NCI-H748 (cell line): ENCODE measurements around the gene RASSF5.
A peak's percentile ranks its signal among the peaks of the same experiment; 100 is the strongest.

Experiments used
- DNase-seq: peaks from one replicate; lab custom pipeline; 2025; ENCODE audit not compliant: unreplicated experiment; lab: John Stamatoyannopoulos, UW

RASSF5 gene

GRCh38 chr1:206496131-206496793 lies 11.1 kb upstream of the RASSF5 start:
- peak; percentile 6 for DNase-seq

- no peak for DNase-seq
Observed at GRCh38 chr1:206497363-206497762, 10.0 kb upstream of the RASSF5 start.

GRCh38 chr1:206497774-206498173 lies 9.6 kb upstream of the RASSF5 start:
- DNase-seq: no peak

- no peak for DNase-seq
Observed at GRCh38 chr1:206498685-206499084, 8.6 kb upstream of the RASSF5 start.

GRCh38 chr1:206500046-206500445 lies 7.3 kb upstream of the RASSF5 start:
- DNase-seq: no peak

GRCh38 chr1:206501881-206502280 lies 5.5 kb upstream of the RASSF5 start:
- DNase-seq: no peak

GRCh38 chr1:206502403-206502802 lies 4.9 kb upstream of the RASSF5 start:
- no peak for DNase-seq

GRCh38 chr1:206502812-206503211 lies 4.5 kb upstream of the RASSF5 start:
- DNase-seq: no peak

- no peak for DNase-seq
Observed at GRCh38 chr1:206503591-206504362, 3.6 kb upstream of the RASSF5 start.

- DNase-seq: no peak
Observed at GRCh38 chr1:206504363-206504713, 3.0 kb upstream of the RASSF5 start.

GRCh38 chr1:206505702-206506355 lies 1.5 kb upstream of the RASSF5 start:
- DNase-seq: no peak

- peak; percentile 12 for DNase-seq
Observed at GRCh38 chr1:206506405-206507283, 687 bp upstream of the RASSF5 start.

GRCh38 chr1:206508130-206508889 lies 979 bp downstream of the RASSF5 start:
- DNase-seq: no peak

GRCh38 chr1:206508956-206509355 lies 1.6 kb downstream of the RASSF5 start:
- no peak for DNase-seq

GRCh38 chr1:206509612-206510257 lies 2.4 kb downstream of the RASSF5 start:
- DNase-seq: no peak

GRCh38 chr1:206510371-206510770 lies 3.0 kb downstream of the RASSF5 start:
- no peak for DNase-seq

GRCh38 chr1:206511362-206512057 lies 4.2 kb downstream of the RASSF5 start:
- peak; percentile 13 for DNase-seq

GRCh38 chr1:206512058-206512850 lies 4.9 kb downstream of the RASSF5 start:
- DNase-seq: no peak

- no peak for DNase-seq
Observed at GRCh38 chr1:206512851-206513180, 5.5 kb downstream of the RASSF5 start.
